ENCODE results near the gene HNRNPAB. TPM values are rescaled to one million over a fixed set of nuclear protein-coding genes. Genes with fewer than 3 reads are reported as not detected.

The HNRNPAB gene
- total and polyA plus RNA-seq, 9 of the 15 experiments (the other 6 are each of a cell fraction or from before 2014, with no cell fraction given): 34.6 to 425 (median 236) TPM

DNA sequence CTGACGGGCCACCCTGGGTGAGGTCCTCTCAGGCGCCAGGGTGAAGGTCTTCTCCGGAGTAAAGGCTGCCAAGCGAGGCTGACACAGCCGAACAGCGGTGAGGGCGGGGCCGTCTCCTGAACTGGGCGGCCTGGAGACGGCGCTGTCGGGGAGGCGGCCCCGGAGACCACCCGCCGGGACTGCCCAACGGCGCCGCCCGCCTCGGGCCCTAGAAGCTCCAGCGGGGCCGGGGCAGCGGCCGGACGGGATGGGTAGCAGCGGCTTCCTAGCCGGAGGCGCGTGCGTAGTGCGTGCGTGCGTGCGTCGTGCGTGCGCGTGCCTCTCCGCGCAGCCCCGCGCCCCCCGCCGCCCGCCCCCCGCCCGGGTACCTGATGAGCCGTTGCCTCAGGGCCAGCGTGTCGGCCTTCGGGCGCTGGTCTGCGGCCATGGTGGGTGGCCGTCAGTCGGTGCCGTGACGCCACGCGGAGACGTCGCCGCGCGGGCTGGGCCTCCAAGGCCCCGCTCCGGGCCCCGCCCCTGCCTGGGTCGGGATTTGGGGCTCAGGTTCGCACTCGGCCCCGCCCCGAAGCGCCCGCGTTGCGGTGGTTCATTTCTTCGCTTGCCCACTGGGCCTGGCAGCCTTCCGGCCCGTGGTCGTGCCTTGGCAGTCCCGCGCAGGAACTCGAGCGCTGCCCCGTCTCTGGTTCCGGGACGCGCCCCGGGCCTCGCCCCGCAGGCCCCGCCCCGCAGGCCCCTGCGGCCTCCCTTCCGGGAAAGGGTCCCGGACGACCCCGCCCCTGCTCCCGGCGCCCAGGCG, 28.0 kb downstream of the HNRNPAB start, which contains the start of gene PHYKPL (continued):
- TF ChIP-seq SAP30 (IDR thresholded peaks at IDR 0.05; ENCODE audit: borderline replicate concordance, insufficient read depth, low read depth, low read length, poor library complexity, severe bottlenecking): no peak
- 0 out of 2 replicates have a peak, but pooled peaks have one; percentile 10 for TF ChIP-seq CTBP1 (IDR thresholded peaks at IDR 0.05; ENCODE audit: borderline replicate concordance)
- TF ChIP-seq GABPA (tag; conservative IDR thresholded peaks at IDR 0.05; ENCODE audit: low read depth): peak; percentile 79
- TF ChIP-seq HOMEZ (CRISPR knock-in tag; IDR thresholded peaks at IDR 0.05): no peak
- TF ChIP-seq RBFOX2 (IDR thresholded peaks at IDR 0.05; ENCODE audit: low read depth, low read length): peak; percentile 86
- no peak for TF ChIP-seq TGIF2 (CRISPR knock-in tag; IDR thresholded peaks at IDR 0.05)
- peak; percentile 98 for TF ChIP-seq ZFX (CRISPR knock-in tag; IDR thresholded peaks at IDR 0.05)
- peak; percentile 98 for TF ChIP-seq ZBTB7A (IDR thresholded peaks at IDR 0.05; ENCODE audit: borderline replicate concordance, control insufficient read depth, low read depth, low read length)
- TF ChIP-seq, protein P1, sequence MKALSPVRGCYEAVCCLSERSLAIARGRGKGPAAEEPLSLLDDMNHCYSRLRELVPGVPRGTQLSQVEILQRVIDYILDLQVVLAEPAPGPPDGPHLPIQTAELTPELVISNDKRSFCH (CRISPR knock-in tag; IDR thresholded peaks at IDR 0.05): no peak
- TF ChIP-seq, protein P1 (tag; IDR thresholded peaks at IDR 0.05): no peak
- TF ChIP-seq ZNF197 (CRISPR knock-in tag; IDR thresholded peaks at IDR 0.05; ENCODE audit: low read depth): peak; percentile 59
- 0 out of 2 replicates have a peak, but pooled peaks have one; percentile 53 for TF ChIP-seq ZBTB9 (CRISPR knock-in tag; IDR thresholded peaks at IDR 0.05)
- peak; percentile 86 to 87 for TF ChIP-seq NRF1 (conservative IDR thresholded peaks at IDR 0.05 in 1 of 2, IDR thresholded peaks at IDR 0.05 in 1 of 2)
- peak; percentile 95 for TF ChIP-seq GMEB1 (CRISPR knock-in tag; IDR thresholded peaks at IDR 0.05)
- no peak for TF ChIP-seq ZNF707 (CRISPR knock-in tag; conservative IDR thresholded peaks at IDR 0.05)
- no peak for TF ChIP-seq OTX1 (CRISPR knock-in tag; IDR thresholded peaks at IDR 0.05)

Data from K562 (cell line).